HepG2 (cell line): ENCODE results near the gene CARHSP1. TPM values are rescaled to one million over a fixed set of nuclear protein-coding genes. Genes with fewer than 3 reads are reported as not detected.

Experiments
- CCAR2 ChIP-seq: fragments of 200-400 bp; formaldehyde crosslinking; optimal IDR thresholded peaks from 2 replicates; pipeline ENCODE3; 2018; ENCODE audit warnings: low read depth, mild to moderate bottlenecking, low read length, moderate library complexity
- FOXO1 ChIP-seq: sonication (generic); formaldehyde crosslinking; IDR thresholded peaks from 2 replicates; pipeline ENCODE4 v1.4.0; 2020; ENCODE audit warnings: missing genetic modification reagents
- HDAC1 ChIP-seq: sonication (generic); formaldehyde crosslinking; IDR thresholded peaks from 2 replicates; pipeline ENCODE4 v1.5.1; 2020; ENCODE audit warnings: mild to moderate bottlenecking, missing genetic modification reagents
- KDM1A ChIP-seq: IDR thresholded peaks from 2 replicates; pipeline ENCODE4 v1.6.1; 2016; ENCODE audit warnings: missing compliant biosample characterization
- NCOA1 ChIP-seq: sonication (generic); formaldehyde crosslinking; IDR thresholded peaks from 2 replicates; pipeline ENCODE4 v1.9.0; 2021; ENCODE audit warnings: missing genetic modification reagents
- NRL ChIP-seq: sonication (generic); formaldehyde crosslinking; IDR thresholded peaks from 2 replicates; pipeline ENCODE4 v1.5.0; 2020; ENCODE audit warnings: missing genetic modification reagents, mild to moderate bottlenecking, moderate library complexity, borderline replicate concordance
- PAX8 ChIP-seq: sonication (generic); formaldehyde crosslinking; IDR thresholded peaks from 2 replicates; pipeline ENCODE4 v1.8.0; 2022; ENCODE audit warnings: mild to moderate bottlenecking, missing genetic modification reagents, borderline replicate concordance
- RAD21 ChIP-seq: fragments of 450-650 bp; formaldehyde crosslinking; IDR thresholded peaks from 2 replicates; pipeline ENCODE4 v1.5.0; 2020; ENCODE audit warnings: mild to moderate bottlenecking
- SP140L ChIP-seq: sonication (generic); formaldehyde crosslinking; IDR thresholded peaks from 2 replicates; pipeline ENCODE4 v1.4.0; 2020; ENCODE audit warnings: missing genetic modification reagents, borderline replicate concordance
- TSC22D2 ChIP-seq: sonication (generic); formaldehyde crosslinking; IDR thresholded peaks from 2 replicates; pipeline ENCODE4 v1.5.1; 2020; ENCODE audit warnings: missing genetic modification reagents, mild to moderate bottlenecking, borderline replicate concordance
- ZBTB21 ChIP-seq: sonication (generic); formaldehyde crosslinking; IDR thresholded peaks from 2 replicates; pipeline ENCODE4 v1.4.0; 2020; ENCODE audit warnings: missing genetic modification reagents
- ZFP41 ChIP-seq: sonication (generic); formaldehyde crosslinking; IDR thresholded peaks from 2 replicates; pipeline ENCODE4 v1.4.0; 2020; ENCODE audit warnings: mild to moderate bottlenecking, missing genetic modification reagents, borderline replicate concordance
- ZNF33A ChIP-seq: sonication (generic); formaldehyde crosslinking; IDR thresholded peaks from 2 replicates; pipeline ENCODE4 v1.5.1; 2020; ENCODE audit warnings: missing genetic modification reagents, mild to moderate bottlenecking, moderate library complexity, borderline replicate concordance
- ZNF343 ChIP-seq: sonication (generic); formaldehyde crosslinking; IDR thresholded peaks from 2 replicates; pipeline ENCODE4 v1.4.0; 2020; ENCODE audit warnings: mild to moderate bottlenecking, missing genetic modification reagents
- ZNF382 ChIP-seq: sonication (generic); formaldehyde crosslinking; IDR thresholded peaks from 2 replicates; pipeline ENCODE4 v1.5.0; 2020; ENCODE audit warnings: missing genetic modification reagents, mild to moderate bottlenecking, borderline replicate concordance
- ZNF567 ChIP-seq: sonication (generic); formaldehyde crosslinking; IDR thresholded peaks from 2 replicates; pipeline ENCODE4 v1.8.1; 2023; ENCODE audit warnings: mild to moderate bottlenecking, missing genetic modification reagents, borderline replicate concordance
- ZNF747 ChIP-seq: sonication (generic); formaldehyde crosslinking; IDR thresholded peaks from 2 replicates; pipeline ENCODE4 v1.8.1; 2023; ENCODE audit warnings: missing genetic modification reagents, mild to moderate bottlenecking, borderline replicate concordance
- ZNF788 ChIP-seq: sonication (generic); formaldehyde crosslinking; IDR thresholded peaks from 2 replicates; pipeline ENCODE4 v1.5.0; 2020; ENCODE audit warnings: mild to moderate bottlenecking, missing genetic modification reagents, borderline replicate concordance
- ZNF792 ChIP-seq: IDR thresholded peaks from 2 replicates; pipeline ENCODE4 v1.6.1; 2016
- polyA plus RNA-seq, 8 experiments: library from polyadenylated mRNA; depleted of rRNA in 3 of 8; stranded (reverse) in 7 of 8; unstranded in 1 of 8; fragments of >200 nt; fragmentation: Illumina TruSeq in 4 of 8; extraction: Trizol in 4 of 8; gene quantifications; 2 replicates each; pipeline versions ENCODE4 v1.2.1 to v1.2.3, GENCODE V29; 2011 to 2016; ENCODE audit warnings: low read depth in 4 of 8, missing spikeins in 1 of 8, mixed read lengths in 1 of 8; ENCODE audit not compliant: insufficient read depth in 1 of 8
- total RNA-seq, 5 experiments: library from RNA; depleted of rRNA; stranded (reverse); fragments of >200 nt; fragmentation: Illumina TruSeq; extraction: Trizol; gene quantifications; 2 replicates each; pipeline ENCODE4 v1.2.3, GENCODE V29; 2016; ENCODE audit warnings: low read depth in 1 of 5
- TF ChIP-seq, protein P1 (sequence below): sonication (generic); formaldehyde crosslinking; IDR thresholded peaks from 2 replicates; pipeline ENCODE4 v1.4.0; 2020; ENCODE audit warnings: low read depth, missing genetic modification reagents
- TF ChIP-seq, protein P2 (sequence below): sonication (generic); formaldehyde crosslinking; IDR thresholded peaks from 2 replicates; pipeline ENCODE4 v1.4.0; 2020; ENCODE audit warnings: missing genetic modification reagents, mild to moderate bottlenecking, borderline replicate concordance
- TF ChIP-seq, protein P3 (sequence below): sonication (generic); formaldehyde crosslinking; IDR thresholded peaks from 2 replicates; pipeline ENCODE4 v1.4.0; 2020; ENCODE audit warnings: low read depth, mild to moderate bottlenecking, missing genetic modification reagents

Gene CARHSP1
- total and polyA plus RNA-seq, 2 of the 13 experiments (the other 11 are each of a cell fraction or from before 2014, with no cell fraction given) = 173 to 345 TPM

DNA sequence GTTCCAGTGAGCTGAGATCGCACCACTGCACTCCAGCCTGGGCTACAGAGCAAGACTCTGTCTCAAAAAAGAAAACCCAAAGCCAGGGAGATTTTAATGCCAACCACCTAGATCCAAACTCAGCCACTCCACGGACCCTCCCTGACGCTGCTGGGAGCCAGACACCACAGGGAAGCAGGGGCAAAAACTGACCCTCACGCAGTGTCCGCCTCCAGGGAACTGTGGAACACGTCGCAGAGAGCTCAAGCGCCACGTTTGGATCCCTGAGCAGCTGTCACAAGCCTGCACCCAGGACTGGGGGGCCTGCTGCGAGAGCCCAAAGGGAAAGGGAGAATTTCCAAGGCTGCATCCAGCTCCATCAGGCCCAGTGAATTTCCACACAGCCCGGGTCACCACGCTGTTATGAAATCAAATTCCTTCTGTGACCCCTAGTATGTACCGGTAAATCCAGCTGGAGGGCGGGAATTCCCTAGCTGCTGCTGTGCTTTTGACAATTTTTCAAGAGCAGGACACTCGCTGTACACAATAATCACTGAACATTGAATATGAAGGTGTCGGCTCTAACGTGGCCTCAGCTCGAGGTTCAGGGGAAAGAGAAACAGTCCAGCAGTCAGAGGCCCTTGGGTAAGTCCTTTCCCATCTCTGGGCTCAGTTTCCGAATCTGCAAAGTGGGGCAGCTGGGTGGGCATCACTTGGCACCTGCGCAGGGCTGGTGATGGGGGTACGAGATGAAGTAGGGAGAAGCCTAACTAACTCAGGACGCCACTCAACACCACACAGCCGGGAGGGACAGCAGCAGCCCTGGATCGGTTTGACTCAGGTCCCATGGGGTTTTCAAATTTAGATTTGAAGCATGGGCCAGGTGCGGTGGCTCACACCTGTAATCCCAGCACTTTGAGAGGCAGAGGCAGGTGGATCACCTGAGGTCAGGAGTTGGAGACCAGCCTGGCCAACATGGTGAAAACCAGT lies 8.6 kb downstream of the CARHSP1 start (continued):
- no peak for TF ChIP-seq TSC22D2 (CRISPR knock-in tag)
- TF ChIP-seq ZNF33A = peak; percentile 60; the same call in 1 of the 2 replicates
- peak; percentile 58 for TF ChIP-seq RAD21
- TF ChIP-seq CCAR2 = no peak
- no peak for TF ChIP-seq PAX8 (CRISPR knock-in tag)
- TF ChIP-seq ZFP41 (CRISPR knock-in tag) = no peak
- TF ChIP-seq ZNF792 = peak; percentile 81; the same call in 1 of the 2 replicates
- peak; percentile 88; the same call in 1 of the 2 replicates for TF ChIP-seq SP140L
- peak; percentile 90; the same call in 1 of the 2 replicates for TF ChIP-seq ZNF567
- 0 out of 2 replicates have a peak, but pooled peaks have one; percentile 66 for TF ChIP-seq ZNF747 (CRISPR knock-in tag)
- no peak; the same call in 1 of the 2 replicates for TF ChIP-seq ZNF343 (CRISPR knock-in tag)
- peak; percentile 93 for TF ChIP-seq FOXO1 (CRISPR knock-in tag)
- TF ChIP-seq HDAC1 (CRISPR knock-in tag) = peak; percentile 94
- TF ChIP-seq, protein P1, sequence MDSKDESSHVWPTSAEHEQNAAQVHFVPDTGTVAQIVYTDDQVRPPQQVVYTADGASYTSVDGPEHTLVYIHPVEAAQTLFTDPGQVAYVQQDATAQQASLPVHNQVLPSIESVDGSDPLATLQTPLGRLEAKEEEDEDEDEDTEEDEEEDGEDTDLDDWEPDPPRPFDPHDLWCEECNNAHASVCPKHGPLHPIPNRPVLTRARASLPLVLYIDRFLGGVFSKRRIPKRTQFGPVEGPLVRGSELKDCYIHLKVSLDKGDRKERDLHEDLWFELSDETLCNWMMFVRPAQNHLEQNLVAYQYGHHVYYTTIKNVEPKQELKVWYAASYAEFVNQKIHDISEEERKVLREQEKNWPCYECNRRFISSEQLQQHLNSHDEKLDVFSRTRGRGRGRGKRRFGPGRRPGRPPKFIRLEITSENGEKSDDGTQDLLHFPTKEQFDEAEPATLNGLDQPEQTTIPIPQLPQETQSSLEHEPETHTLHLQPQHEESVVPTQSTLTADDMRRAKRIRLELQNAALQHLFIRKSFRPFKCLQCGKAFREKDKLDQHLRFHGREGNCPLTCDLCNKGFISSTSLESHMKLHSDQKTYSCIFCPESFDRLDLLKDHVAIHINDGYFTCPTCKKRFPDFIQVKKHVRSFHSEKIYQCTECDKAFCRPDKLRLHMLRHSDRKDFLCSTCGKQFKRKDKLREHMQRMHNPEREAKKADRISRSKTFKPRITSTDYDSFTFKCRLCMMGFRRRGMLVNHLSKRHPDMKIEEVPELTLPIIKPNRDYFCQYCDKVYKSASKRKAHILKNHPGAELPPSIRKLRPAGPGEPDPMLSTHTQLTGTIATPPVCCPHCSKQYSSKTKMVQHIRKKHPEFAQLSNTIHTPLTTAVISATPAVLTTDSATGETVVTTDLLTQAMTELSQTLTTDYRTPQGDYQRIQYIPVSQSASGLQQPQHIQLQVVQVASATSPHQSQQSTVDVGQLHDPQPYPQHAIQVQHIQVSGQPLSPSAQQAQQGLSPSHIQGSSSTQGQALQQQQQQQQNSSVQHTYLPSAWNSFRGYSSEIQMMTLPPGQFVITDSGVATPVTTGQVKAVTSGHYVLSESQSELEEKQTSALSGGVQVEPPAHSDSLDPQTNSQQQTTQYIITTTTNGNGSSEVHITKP = peak; percentile 45; the same call in 1 of the 2 replicates
- TF ChIP-seq, protein P2, sequence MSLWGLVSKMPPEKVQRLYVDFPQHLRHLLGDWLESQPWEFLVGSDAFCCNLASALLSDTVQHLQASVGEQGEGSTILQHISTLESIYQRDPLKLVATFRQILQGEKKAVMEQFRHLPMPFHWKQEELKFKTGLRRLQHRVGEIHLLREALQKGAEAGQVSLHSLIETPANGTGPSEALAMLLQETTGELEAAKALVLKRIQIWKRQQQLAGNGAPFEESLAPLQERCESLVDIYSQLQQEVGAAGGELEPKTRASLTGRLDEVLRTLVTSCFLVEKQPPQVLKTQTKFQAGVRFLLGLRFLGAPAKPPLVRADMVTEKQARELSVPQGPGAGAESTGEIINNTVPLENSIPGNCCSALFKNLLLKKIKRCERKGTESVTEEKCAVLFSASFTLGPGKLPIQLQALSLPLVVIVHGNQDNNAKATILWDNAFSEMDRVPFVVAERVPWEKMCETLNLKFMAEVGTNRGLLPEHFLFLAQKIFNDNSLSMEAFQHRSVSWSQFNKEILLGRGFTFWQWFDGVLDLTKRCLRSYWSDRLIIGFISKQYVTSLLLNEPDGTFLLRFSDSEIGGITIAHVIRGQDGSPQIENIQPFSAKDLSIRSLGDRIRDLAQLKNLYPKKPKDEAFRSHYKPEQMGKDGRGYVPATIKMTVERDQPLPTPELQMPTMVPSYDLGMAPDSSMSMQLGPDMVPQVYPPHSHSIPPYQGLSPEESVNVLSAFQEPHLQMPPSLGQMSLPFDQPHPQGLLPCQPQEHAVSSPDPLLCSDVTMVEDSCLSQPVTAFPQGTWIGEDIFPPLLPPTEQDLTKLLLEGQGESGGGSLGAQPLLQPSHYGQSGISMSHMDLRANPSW (CRISPR knock-in tag) = peak; percentile 93; the same call in 1 of the 2 replicates
- no peak for TF ChIP-seq NRL (CRISPR knock-in tag)
- peak; percentile 76; the same call in 1 of the 2 replicates for TF ChIP-seq KDM1A (CRISPR knock-in tag)
- TF ChIP-seq, protein P3, sequence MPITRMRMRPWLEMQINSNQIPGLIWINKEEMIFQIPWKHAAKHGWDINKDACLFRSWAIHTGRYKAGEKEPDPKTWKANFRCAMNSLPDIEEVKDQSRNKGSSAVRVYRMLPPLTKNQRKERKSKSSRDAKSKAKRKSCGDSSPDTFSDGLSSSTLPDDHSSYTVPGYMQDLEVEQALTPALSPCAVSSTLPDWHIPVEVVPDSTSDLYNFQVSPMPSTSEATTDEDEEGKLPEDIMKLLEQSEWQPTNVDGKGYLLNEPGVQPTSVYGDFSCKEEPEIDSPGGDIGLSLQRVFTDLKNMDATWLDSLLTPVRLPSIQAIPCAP (CRISPR knock-in tag) = no peak
- TF ChIP-seq ZNF382 (CRISPR knock-in tag) = no peak
- TF ChIP-seq ZBTB21 = no peak
- TF ChIP-seq NCOA1 (CRISPR knock-in tag) = peak; percentile 87; the same call in 1 of the 2 replicates
- peak; percentile 91; the same call in 1 of the 2 replicates for TF ChIP-seq ZNF788 (CRISPR knock-in tag)
